Measurements from ENCODE around the gene SNX30.

DNA sequence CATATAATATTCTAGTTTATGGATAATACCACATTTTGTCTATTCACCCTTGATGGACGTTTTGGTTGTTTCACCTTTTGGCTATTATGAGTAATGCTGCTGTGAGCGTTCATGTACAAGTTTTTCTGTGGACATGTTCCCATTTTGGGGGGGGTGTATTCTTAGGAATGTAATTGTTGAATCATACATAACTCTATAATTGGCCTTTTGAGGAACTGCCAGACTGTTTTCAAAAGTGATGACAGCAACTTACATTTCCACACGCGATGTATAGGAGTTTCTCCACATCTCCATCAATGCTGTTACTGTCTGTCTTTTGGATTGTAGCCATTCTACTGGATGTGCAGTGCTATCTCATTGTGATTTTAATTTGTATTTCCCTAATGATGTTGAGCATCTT, 70.3 kb downstream of the SNX30 start:
- TF ChIP-seq, protein P1, sequence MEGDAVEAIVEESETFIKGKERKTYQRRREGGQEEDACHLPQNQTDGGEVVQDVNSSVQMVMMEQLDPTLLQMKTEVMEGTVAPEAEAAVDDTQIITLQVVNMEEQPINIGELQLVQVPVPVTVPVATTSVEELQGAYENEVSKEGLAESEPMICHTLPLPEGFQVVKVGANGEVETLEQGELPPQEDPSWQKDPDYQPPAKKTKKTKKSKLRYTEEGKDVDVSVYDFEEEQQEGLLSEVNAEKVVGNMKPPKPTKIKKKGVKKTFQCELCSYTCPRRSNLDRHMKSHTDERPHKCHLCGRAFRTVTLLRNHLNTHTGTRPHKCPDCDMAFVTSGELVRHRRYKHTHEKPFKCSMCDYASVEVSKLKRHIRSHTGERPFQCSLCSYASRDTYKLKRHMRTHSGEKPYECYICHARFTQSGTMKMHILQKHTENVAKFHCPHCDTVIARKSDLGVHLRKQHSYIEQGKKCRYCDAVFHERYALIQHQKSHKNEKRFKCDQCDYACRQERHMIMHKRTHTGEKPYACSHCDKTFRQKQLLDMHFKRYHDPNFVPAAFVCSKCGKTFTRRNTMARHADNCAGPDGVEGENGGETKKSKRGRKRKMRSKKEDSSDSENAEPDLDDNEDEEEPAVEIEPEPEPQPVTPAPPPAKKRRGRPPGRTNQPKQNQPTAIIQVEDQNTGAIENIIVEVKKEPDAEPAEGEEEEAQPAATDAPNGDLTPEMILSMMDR (IDR thresholded peaks at IDR 0.05) = no peak
- no peak for TF ChIP-seq POLR2AphosphoS5 (IDR thresholded peaks at IDR 0.05)
- TF ChIP-seq POLR2A (IDR thresholded peaks at IDR 0.05) = no peak
- TF ChIP-seq EP300 (IDR thresholded peaks at IDR 0.05) = no peak
